ENCODE data around the gene SERPINI1.

DNA sequence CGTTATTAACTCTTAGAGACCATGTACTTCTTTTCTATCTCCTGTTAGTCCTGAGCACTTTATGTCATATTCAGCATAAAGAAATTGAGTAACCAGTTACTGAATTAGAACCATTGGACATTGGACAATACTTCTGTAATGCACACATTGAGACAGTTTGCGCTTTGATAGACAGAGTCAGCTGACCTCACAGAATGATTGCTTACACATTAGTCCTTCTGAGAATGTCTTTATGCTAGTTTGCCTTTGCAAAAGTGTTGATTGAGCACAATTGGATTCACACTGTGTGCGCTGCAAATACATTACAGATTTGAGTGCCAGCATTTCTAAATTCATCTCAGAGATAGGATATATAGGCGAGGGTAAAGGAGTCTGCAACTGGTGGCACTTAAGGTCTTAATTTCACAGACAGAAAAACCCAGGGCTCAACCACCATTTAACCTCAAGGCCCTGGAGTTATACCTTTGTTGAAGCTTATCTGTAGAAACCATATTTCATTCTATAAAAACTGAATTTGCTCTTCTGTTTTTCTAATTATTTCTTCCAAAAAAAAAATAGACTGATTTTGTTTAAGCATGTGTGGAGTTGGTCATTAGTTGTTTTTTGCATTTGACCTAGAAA lies 3.8 kb downstream of the SERPINI1 start:
- TF ChIP-seq, protein P1, sequence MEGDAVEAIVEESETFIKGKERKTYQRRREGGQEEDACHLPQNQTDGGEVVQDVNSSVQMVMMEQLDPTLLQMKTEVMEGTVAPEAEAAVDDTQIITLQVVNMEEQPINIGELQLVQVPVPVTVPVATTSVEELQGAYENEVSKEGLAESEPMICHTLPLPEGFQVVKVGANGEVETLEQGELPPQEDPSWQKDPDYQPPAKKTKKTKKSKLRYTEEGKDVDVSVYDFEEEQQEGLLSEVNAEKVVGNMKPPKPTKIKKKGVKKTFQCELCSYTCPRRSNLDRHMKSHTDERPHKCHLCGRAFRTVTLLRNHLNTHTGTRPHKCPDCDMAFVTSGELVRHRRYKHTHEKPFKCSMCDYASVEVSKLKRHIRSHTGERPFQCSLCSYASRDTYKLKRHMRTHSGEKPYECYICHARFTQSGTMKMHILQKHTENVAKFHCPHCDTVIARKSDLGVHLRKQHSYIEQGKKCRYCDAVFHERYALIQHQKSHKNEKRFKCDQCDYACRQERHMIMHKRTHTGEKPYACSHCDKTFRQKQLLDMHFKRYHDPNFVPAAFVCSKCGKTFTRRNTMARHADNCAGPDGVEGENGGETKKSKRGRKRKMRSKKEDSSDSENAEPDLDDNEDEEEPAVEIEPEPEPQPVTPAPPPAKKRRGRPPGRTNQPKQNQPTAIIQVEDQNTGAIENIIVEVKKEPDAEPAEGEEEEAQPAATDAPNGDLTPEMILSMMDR (IDR thresholded peaks at IDR 0.05): no peak
- TF ChIP-seq POLR2AphosphoS5 (IDR thresholded peaks at IDR 0.05): no peak
- no peak for TF ChIP-seq EP300 (IDR thresholded peaks at IDR 0.05)
